NB4 (cell line): ENCODE results near the gene AIG1.
"Not testable (repeated sequence)": the region's sequence is repeated elsewhere in the genome, so short reads cannot be mapped to it uniquely, and the experiment has no call there.

Source experiments
- DNase-seq: peaks from one replicate; pipeline ENCODE4 v3.0.0; 2010; ENCODE audit warnings: low read depth
- H3K4me3 ChIP-seq: one replicate; pipeline ENCODE4 v1.5.1; 2011; ENCODE audit warnings: mild to moderate bottlenecking, low read depth, low read length, moderate library complexity
- CTCF ChIP-seq: IDR thresholded peaks from one replicate; pipeline ENCODE4 v1.5.1; 2012; ENCODE audit warnings: low read depth, low read length
- MYC ChIP-seq: IDR thresholded peaks from 2 replicates; pipeline ENCODE4 v1.6.1; 2011; ENCODE audit warnings: low read depth, low read length
- POLR2A ChIP-seq: IDR thresholded peaks from 2 replicates; pipeline ENCODE4 v1.6.1; 2011; ENCODE audit warnings: mild to moderate bottlenecking; ENCODE audit not compliant: insufficient read length; ENCODE audit errors: extremely low read depth
- TF ChIP-seq, protein P1 (sequence below): IDR thresholded peaks from 2 replicates; pipeline ENCODE4 v1.6.1; 2011; ENCODE audit warnings: low read depth, low read length

AIG1 gene

GRCh38 chr6:143301188-143301587 lies 240.5 kb downstream of the AIG1 start:
- TF ChIP-seq CTCF (no peak), MYC (no peak), POLR2A (no peak)
- TF ChIP-seq, protein P1, sequence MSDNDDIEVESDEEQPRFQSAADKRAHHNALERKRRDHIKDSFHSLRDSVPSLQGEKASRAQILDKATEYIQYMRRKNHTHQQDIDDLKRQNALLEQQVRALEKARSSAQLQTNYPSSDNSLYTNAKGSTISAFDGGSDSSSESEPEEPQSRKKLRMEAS: no peak
- no peak for DNase-seq
- no peak overlapping the region for H3K4me3 ChIP-seq

- not testable (repeated sequence) for H3K4me3 ChIP-seq, DNase-seq
These were observed 247.1 kb downstream of the AIG1 start for GRCh38 chr6:143307760-143308159.

- no peak for TF ChIP-seq CTCF
- TF ChIP-seq, protein P1: no peak
- no peak for TF ChIP-seq MYC
- TF ChIP-seq POLR2A: no peak
- DNase-seq: no peak
- H3K4me3 ChIP-seq: no peak overlapping the region
These were observed 252.5 kb downstream of the AIG1 start for GRCh38 chr6:143313163-143313562.

GRCh38 chr6:143321491-143322086 lies 260.9 kb downstream of the AIG1 start:
- TF ChIP-seq, protein P1: no peak
- no peak for TF ChIP-seq POLR2A
- TF ChIP-seq MYC: no peak
- TF ChIP-seq CTCF: no peak
- H3K4me3 ChIP-seq: no peak overlapping the region
- no peak for DNase-seq

DNA sequence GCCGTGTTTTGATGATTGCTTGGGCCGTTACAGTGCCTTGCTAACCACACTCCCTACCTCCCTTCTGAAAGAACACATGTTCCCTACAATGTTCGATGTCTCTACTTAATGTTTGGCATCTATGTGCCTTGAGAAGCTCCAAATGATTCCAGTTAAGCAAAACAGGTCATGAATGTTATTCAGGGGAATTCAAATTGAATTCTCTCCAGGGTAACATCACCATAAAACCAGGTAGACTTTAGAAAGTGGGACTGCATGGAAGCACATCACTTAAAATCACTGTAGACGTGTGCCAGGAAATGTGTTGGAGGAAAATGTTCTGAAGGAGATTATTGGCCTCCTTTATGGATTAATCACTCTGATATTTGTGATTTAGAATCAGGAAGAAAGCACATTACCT lies 261.7 kb downstream of the AIG1 start:
- H3K4me3 ChIP-seq: no peak overlapping the region
- DNase-seq: no peak
- TF ChIP-seq, protein P1: no peak
- no peak for TF ChIP-seq MYC
- TF ChIP-seq CTCF: no peak
- TF ChIP-seq POLR2A: no peak

GRCh38 chr6:143323729-143324470 lies 263.2 kb downstream of the AIG1 start:
- H3K4me3 ChIP-seq: no peak overlapping the region
- TF ChIP-seq, protein P1: peak; percentile 85
- TF ChIP-seq MYC (peak; percentile 65; the same call in 1 of the 2 replicates), POLR2A (no peak)
- DNase-seq: peak; percentile 14
